NCI-H1048 (cell line): ENCODE data around the gene ITGB1.
"Not testable (repeated sequence)": the region's sequence is repeated elsewhere in the genome, so short reads cannot be mapped to it uniquely, and the experiment has no call there.

Source experiments
- DNase-seq: peaks from one replicate; lab custom pipeline; 2025; lab: John Stamatoyannopoulos, UW

The ITGB1 gene

GRCh38 chr10:32937911-32938424 is 20.1 kb downstream of the ITGB1 start:
- DNase-seq: no peak

- DNase-seq: no peak
Measured at GRCh38 chr10:32932225-32932729, 25.8 kb downstream of the ITGB1 start.

- DNase-seq: no peak
Measured at GRCh38 chr10:32931593-32931992, 26.4 kb downstream of the ITGB1 start.

GRCh38 chr10:32930036-32930435 is 28.0 kb downstream of the ITGB1 start:
- DNase-seq: no peak

GRCh38 chr10:32929634-32930033 is 28.4 kb downstream of the ITGB1 start:
- no peak for DNase-seq

GRCh38 chr10:32927750-32928149 is 30.3 kb downstream of the ITGB1 start:
- DNase-seq: no peak

- no peak for DNase-seq
Measured at GRCh38 chr10:32923849-32924248, 34.2 kb downstream of the ITGB1 start.

GRCh38 chr10:32923134-32923533 is 34.9 kb downstream of the ITGB1 start:
- DNase-seq: no peak

- DNase-seq: no peak
Measured at GRCh38 chr10:32922170-32922569, 35.9 kb downstream of the ITGB1 start.

GRCh38 chr10:32917817-32918216 is 40.2 kb downstream of the ITGB1 start:
- DNase-seq: not testable (repeated sequence)

GRCh38 chr10:32911285-32912016 is 46.6 kb downstream of the ITGB1 start:
- no peak for DNase-seq

GRCh38 chr10:32909970-32910369 is 48.1 kb downstream of the ITGB1 start:
- DNase-seq: not testable (repeated sequence)

GRCh38 chr10:32909456-32909855 is 48.6 kb downstream of the ITGB1 start:
- no peak for DNase-seq

GRCh38 chr10:32906595-32906994 is 51.4 kb downstream of the ITGB1 start:
- no peak for DNase-seq

- no peak for DNase-seq
Measured at GRCh38 chr10:32905466-32905865, 52.6 kb downstream of the ITGB1 start.

- DNase-seq: no peak
Measured at GRCh38 chr10:32901815-32902214, 56.2 kb downstream of the ITGB1 start.

- not testable (repeated sequence) for DNase-seq
Measured at GRCh38 chr10:32895200-32895968, 62.6 kb downstream of the ITGB1 start.

GRCh38 chr10:32893916-32894664 is 63.9 kb downstream of the ITGB1 start:
- no peak for DNase-seq

GRCh38 chr10:32893434-32893833 is 64.6 kb downstream of the ITGB1 start:
- DNase-seq: no peak

GRCh38 chr10:32891261-32891660 is 66.8 kb downstream of the ITGB1 start:
- no peak for DNase-seq

- no peak for DNase-seq
Measured at GRCh38 chr10:32890444-32890843, 67.6 kb downstream of the ITGB1 start.

- no peak for DNase-seq
Measured at GRCh38 chr10:32889631-32890212, 68.3 kb downstream of the ITGB1 start.
